Mucosa of stomach (tissue), 1 donor: ENCODE results near the gene TP53I11.
A peak's percentile ranks its signal among the peaks of the same experiment; 100 is the strongest.

ENCODE experiments used
- H3K27me3 ChIP-seq: one replicate; pipeline ENCODE4 v1.7.0; 2013; ENCODE audit warnings: mild to moderate bottlenecking, low read length; ENCODE audit not compliant: control insufficient read depth, insufficient read depth
- H3K36me3 ChIP-seq: one replicate; pipeline ENCODE4 v1.7.0; 2013; ENCODE audit warnings: low read length; ENCODE audit not compliant: control insufficient read depth, insufficient read depth
- H3K4me1 ChIP-seq: one replicate; pipeline ENCODE4 v1.7.0; 2013; ENCODE audit warnings: mild to moderate bottlenecking, low read length; ENCODE audit not compliant: control insufficient read depth, insufficient read depth
- H3K4me3 ChIP-seq: one replicate; pipeline ENCODE4 v1.7.0; 2013; ENCODE audit warnings: low read length
- H3K9ac ChIP-seq: one replicate; pipeline ENCODE4 v1.7.0; 2013; ENCODE audit warnings: mild to moderate bottlenecking, low read length, moderate library complexity
- H3K9me3 ChIP-seq: one replicate; pipeline ENCODE4 v1.7.0; 2013; ENCODE audit warnings: mild to moderate bottlenecking, low read length, moderate library complexity; ENCODE audit not compliant: control insufficient read depth
- donor health status: Pancreatic carcinoma.

The TP53I11 gene

DNA sequence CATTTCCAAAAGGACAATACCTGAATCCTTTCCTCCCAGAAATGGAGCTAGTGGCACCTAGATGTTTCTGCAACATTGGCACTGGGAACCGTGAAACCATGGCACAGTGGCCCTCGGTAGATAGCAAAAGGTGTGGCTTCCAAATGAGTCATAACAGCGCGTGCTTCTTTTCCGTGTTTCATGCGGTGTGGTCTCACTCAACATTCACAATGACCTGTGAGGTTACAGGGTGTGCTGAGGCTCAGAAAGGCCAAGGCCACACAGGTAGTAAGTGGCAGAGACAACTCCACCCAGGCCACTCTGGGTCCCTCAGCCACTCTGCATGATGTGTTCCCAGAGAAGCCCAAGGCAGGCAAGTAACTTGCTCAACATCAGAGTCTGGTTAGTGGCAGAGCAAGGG lies 67.4 kb downstream of the TP53I11 start:
- Histone ChIP-seq H3K36me3 (no peaks in the 10 kb centered on the region), H3K9me3 (no peaks in the 10 kb centered on the region), H3K27me3 (no peaks in the 10 kb centered on the region), H3K4me1 (peaks cover 48% of the 10 kb centered on the region), H3K9ac (peak overlapping the region; percentile 8), H3K4me3 (no peak overlapping the region)
